Thyroid gland (tissue), 4 donors: ENCODE results near the gene DUSP7.

Experiments used
- POLR2A ChIP-seq, 2 donors: fragments of 450-650 bp; IDR thresholded peaks; one replicate each; pipeline ENCODE4 v1.6.1; 2017; ENCODE audit warnings: antibody characterized with exemption in 2 of 2, mild to moderate bottlenecking in 2 of 2, moderate library complexity in 1 of 2
- TF ChIP-seq, protein P1 (sequence below), 6 experiments: fragments of 200-600 bp in 3 of 6; fragments of 450-650 bp in 3 of 6; sonication (generic) in 3 of 6; IDR thresholded peaks; one replicate each; pipeline ENCODE4 v1.5.1; 2016 to 2019; ENCODE audit warnings: antibody characterized with exemption in 6 of 6, mild to moderate bottlenecking in 2 of 6, inconsistent platforms in 1 of 6, moderate library complexity in 1 of 6

DNA sequence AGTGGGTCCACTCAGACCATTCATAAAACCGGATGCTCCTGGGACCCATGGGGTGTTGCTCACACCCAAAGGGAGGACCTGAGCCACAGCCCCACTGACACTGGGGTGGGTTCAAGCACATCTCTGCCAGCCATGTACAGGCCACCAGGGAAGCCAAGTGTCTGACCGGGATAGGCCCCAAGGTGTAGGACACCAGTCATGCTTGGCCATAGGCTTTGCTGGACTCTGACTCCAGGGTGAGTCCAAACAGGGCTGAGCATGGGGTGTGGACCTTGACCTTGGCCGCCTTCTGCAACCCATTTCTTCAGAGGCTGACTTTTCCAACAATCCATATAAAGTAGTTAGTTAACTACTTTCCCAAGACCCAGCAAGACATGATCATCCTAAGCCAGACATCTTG is 31.4 kb upstream of the DUSP7 start:
- TF ChIP-seq, protein P1, sequence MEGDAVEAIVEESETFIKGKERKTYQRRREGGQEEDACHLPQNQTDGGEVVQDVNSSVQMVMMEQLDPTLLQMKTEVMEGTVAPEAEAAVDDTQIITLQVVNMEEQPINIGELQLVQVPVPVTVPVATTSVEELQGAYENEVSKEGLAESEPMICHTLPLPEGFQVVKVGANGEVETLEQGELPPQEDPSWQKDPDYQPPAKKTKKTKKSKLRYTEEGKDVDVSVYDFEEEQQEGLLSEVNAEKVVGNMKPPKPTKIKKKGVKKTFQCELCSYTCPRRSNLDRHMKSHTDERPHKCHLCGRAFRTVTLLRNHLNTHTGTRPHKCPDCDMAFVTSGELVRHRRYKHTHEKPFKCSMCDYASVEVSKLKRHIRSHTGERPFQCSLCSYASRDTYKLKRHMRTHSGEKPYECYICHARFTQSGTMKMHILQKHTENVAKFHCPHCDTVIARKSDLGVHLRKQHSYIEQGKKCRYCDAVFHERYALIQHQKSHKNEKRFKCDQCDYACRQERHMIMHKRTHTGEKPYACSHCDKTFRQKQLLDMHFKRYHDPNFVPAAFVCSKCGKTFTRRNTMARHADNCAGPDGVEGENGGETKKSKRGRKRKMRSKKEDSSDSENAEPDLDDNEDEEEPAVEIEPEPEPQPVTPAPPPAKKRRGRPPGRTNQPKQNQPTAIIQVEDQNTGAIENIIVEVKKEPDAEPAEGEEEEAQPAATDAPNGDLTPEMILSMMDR (IDR thresholded peaks at IDR 0.05) = no peak
- TF ChIP-seq POLR2A (IDR thresholded peaks at IDR 0.05) = no peak
